ENCODE data around the gene CTNNA1. TPM values are rescaled to one million over a fixed set of nuclear protein-coding genes. Genes with fewer than 3 reads are reported as not detected.

The CTNNA1 gene
- total and polyA plus RNA-seq, 2 of the 8 experiments (the other 6 are each of a cell fraction or from before 2014, with no cell fraction given) = 115 to 349 TPM

- Histone ChIP-seq H2AK5ac (ENCODE audit: low read depth, low read length) (no peak overlapping the region), H3K18ac (ENCODE audit: extremely low read depth, low read length) (no peak overlapping the region), H4K8ac (ENCODE audit: extremely low read depth, insufficient read depth, low read length) (no peak overlapping the region), H3K23ac (ENCODE audit: insufficient read length) (no peak overlapping the region), H3K23me2 (ENCODE audit: low read depth, low read length) (no peaks in the 10 kb centered on the region), H3K36me3 (ENCODE audit: control insufficient read depth in 2 of 4, insufficient read depth in 4 of 4, low read length in 3 of 4) (peaks cover 0 to 29% (median 13%) of the 10 kb centered on the region in 4 experiments; a peak in 4 of 8 replicates), H3K4me2 (ENCODE audit: insufficient read depth in 1 of 2, low read depth in 2 of 2, low read length in 2 of 2) (no peak overlapping the region), H3K4ac (replicated peaks; ENCODE audit: insufficient read length, low read depth, low read length) (no peak overlapping the region), H3K9me3 (ENCODE audit: insufficient read depth in 2 of 2, low read depth in 1 of 2, low read length in 1 of 2) (peaks cover 8 to 10% of the 10 kb centered on the region in 2 experiments; a peak in 3 of 4 replicates), H3K9ac (replicated peaks in 1 of 4; ENCODE audit: extremely low read depth in 1 of 4, low read depth in 3 of 4, low read length in 3 of 4) (no peak overlapping the region), H2AFZ (ENCODE audit: low read length) (no peak overlapping the region), H4K20me1 (replicated peaks in 1 of 2; ENCODE audit: control insufficient read depth in 1 of 2, insufficient read depth in 2 of 2, low read length in 2 of 2) (peaks cover 16 to 22% of the 10 kb centered on the region in 2 experiments), H3K79me2 (ENCODE audit: control insufficient read depth in 1 of 2, insufficient read depth in 2 of 2, low read length in 2 of 2) (peaks cover 37 to 94% of the 10 kb centered on the region in 2 experiments), H4K91ac (replicated peaks; ENCODE audit: insufficient read length, low read length) (no peak overlapping the region), H2BK120ac (replicated peaks; ENCODE audit: low read depth, low read length) (no peak overlapping the region), H3K56ac (replicated peaks; ENCODE audit: insufficient read length, low read depth, low read length) (no peak overlapping the region), H2BK5ac (ENCODE audit: low read depth, low read length) (no peak overlapping the region), H3K14ac (ENCODE audit: insufficient read length) (no peak overlapping the region), H3K27me3 (replicated peaks in 1 of 4; ENCODE audit: control insufficient read depth in 3 of 4, extremely low read depth in 1 of 4, insufficient read depth in 3 of 4, low read length in 3 of 4) (no peaks in the 10 kb centered on the region), H3K4me3 (ENCODE audit: extremely low read depth in 1 of 4, insufficient read depth in 2 of 4, low read depth in 3 of 4, low read length in 4 of 4) (no peak overlapping the region), H3K27ac (ENCODE audit: low read depth, low read length) (no peak overlapping the region), H2BK20ac (ENCODE audit: low read length) (no peak overlapping the region), H4K5ac (ENCODE audit: insufficient read length, low read depth, low read length) (no peak overlapping the region), H3K4me1 (replicated peaks in 1 of 4; ENCODE audit: control insufficient read depth in 3 of 4, insufficient read depth in 4 of 4, low read length in 3 of 4) (no peaks in the 10 kb centered on the region), H3K79me1 (ENCODE audit: low read depth, low read length) (peaks cover 6% of the 10 kb centered on the region; the same call in 1 of the 2 replicates), H2BK15ac (ENCODE audit: low read length) (no peak overlapping the region), H2BK12ac (ENCODE audit: low read depth, low read length) (no peak overlapping the region)
- 100% methylated on average over 1 of the region's 1 CpG; no CpG with 5 or more reads in 1 of the 2 experiments for WGBS, 2 experiments (ENCODE audit: extremely low coverage in 1 of 2, insufficient coverage in 1 of 2, insufficient read length in 1 of 2, insufficient replicate concordance in 2 of 2, low coverage in 1 of 2, low lambda C conversion rate in 2 of 2, missing lambda C conversion rate in 1 of 2)
- TF ChIP-seq, protein P1, sequence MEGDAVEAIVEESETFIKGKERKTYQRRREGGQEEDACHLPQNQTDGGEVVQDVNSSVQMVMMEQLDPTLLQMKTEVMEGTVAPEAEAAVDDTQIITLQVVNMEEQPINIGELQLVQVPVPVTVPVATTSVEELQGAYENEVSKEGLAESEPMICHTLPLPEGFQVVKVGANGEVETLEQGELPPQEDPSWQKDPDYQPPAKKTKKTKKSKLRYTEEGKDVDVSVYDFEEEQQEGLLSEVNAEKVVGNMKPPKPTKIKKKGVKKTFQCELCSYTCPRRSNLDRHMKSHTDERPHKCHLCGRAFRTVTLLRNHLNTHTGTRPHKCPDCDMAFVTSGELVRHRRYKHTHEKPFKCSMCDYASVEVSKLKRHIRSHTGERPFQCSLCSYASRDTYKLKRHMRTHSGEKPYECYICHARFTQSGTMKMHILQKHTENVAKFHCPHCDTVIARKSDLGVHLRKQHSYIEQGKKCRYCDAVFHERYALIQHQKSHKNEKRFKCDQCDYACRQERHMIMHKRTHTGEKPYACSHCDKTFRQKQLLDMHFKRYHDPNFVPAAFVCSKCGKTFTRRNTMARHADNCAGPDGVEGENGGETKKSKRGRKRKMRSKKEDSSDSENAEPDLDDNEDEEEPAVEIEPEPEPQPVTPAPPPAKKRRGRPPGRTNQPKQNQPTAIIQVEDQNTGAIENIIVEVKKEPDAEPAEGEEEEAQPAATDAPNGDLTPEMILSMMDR (IDR thresholded peaks at IDR 0.05; ENCODE audit: control extremely low read depth in 1 of 3, insufficient read depth in 1 of 3, low read depth in 1 of 3, low read length in 3 of 3) = no peak
- no peak for TF ChIP-seq EZH2 (IDR thresholded peaks at IDR 0.05; ENCODE audit: low read depth, low read length, severe bottlenecking)
- no peak for TF ChIP-seq KDM4A (IDR thresholded peaks at IDR 0.05; ENCODE audit: low read depth, low read length, severe bottlenecking)
- no peak for TF ChIP-seq RBBP5 (IDR thresholded peaks at IDR 0.05; ENCODE audit: borderline replicate concordance, low read depth, low read length)
- no peak for TF ChIP-seq TCF12 (IDR thresholded peaks at IDR 0.05; ENCODE audit: low read depth, low read length)
- no peak for TF ChIP-seq ZNF274 (IDR thresholded peaks at IDR 0.05; ENCODE audit: borderline replicate concordance, extremely low read depth, low read length)
- TF ChIP-seq RAD21 (IDR thresholded peaks at IDR 0.05 in 1 of 2, conservative IDR thresholded peaks at IDR 0.05 in 1 of 2; ENCODE audit: low read depth in 2 of 2, low read length in 2 of 2) = no peak
- TF ChIP-seq CBX8 (IDR thresholded peaks at IDR 0.05; ENCODE audit: borderline replicate concordance, low read depth, low read length) = no peak
- no peak for TF ChIP-seq BRCA1 (IDR thresholded peaks at IDR 0.05; ENCODE audit: low read depth, low read length)
- CTCF ChIA-PET (ENCODE audit: partially characterized antibody) = interaction anchor here (1.0 to 1.4 kb wide), 3 partner anchors 27 to 63 kb away, joined by 3 to 7 read pairs (median 4); no protein-coding TSS in a partner anchor
- POLR2A ChIA-PET (ENCODE audit: partially characterized antibody) = interaction anchor here (0.7 to 1.4 kb wide), 5 partner anchors 8 to 35 kb away, joined by 3 read pairs; partner anchors contain the start of gene CTNNA1
- FAIRE-seq = no peak
- DNase-seq (ENCODE audit: low read depth in 1 of 2, low spot score in 2 of 2) = no peak
Observed at GRCh38 chr5:138762110-138762509, 8.9 kb downstream of the CTNNA1 start.
